GM12874 (cell line): ENCODE data around the gene ZNF544.

ENCODE experiments used
- TF ChIP-seq, protein P1 (sequence below): IDR thresholded peaks from 2 replicates; pipeline ENCODE4 v1.5.1; 2011; ENCODE audit warnings: low read depth, mild to moderate bottlenecking, control low read depth, low read length, moderate library complexity; ENCODE audit not compliant: insufficient read depth

Gene ZNF544

DNA sequence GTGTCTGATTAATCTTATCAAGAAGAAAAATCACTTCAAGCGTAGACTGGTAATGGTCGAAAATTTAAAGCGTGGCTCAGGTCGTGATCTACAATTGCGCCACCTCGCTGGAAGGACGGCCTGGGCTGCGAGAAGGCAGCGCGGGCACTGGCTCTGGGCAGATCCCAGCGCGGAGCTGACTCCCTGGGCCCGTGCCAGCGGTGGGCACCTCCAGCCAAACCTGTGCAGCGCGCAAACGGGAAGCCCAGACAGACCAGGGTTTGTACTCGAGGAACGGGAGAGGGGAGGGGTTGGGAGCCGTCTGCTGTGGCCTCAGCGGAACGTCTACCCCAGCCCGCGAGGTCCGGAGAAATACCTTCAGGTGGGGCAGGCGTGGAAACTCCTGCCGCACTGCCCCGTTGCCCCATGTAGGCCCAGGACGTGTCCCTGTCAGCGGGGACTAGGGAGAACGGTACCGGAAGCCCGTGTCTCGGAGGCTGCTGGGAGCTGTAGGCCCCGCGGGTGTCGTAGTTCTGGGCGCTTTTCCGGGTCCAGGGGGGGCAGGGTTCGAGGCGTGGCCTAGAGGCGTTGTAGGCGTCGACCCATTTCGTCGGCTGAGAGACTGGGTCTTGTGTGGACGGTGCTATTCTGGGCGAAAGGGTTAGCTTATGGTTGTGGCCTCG, 24.8 kb upstream of the ZNF544 start:
- TF ChIP-seq, protein P1, sequence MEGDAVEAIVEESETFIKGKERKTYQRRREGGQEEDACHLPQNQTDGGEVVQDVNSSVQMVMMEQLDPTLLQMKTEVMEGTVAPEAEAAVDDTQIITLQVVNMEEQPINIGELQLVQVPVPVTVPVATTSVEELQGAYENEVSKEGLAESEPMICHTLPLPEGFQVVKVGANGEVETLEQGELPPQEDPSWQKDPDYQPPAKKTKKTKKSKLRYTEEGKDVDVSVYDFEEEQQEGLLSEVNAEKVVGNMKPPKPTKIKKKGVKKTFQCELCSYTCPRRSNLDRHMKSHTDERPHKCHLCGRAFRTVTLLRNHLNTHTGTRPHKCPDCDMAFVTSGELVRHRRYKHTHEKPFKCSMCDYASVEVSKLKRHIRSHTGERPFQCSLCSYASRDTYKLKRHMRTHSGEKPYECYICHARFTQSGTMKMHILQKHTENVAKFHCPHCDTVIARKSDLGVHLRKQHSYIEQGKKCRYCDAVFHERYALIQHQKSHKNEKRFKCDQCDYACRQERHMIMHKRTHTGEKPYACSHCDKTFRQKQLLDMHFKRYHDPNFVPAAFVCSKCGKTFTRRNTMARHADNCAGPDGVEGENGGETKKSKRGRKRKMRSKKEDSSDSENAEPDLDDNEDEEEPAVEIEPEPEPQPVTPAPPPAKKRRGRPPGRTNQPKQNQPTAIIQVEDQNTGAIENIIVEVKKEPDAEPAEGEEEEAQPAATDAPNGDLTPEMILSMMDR, result no peak

DNA sequence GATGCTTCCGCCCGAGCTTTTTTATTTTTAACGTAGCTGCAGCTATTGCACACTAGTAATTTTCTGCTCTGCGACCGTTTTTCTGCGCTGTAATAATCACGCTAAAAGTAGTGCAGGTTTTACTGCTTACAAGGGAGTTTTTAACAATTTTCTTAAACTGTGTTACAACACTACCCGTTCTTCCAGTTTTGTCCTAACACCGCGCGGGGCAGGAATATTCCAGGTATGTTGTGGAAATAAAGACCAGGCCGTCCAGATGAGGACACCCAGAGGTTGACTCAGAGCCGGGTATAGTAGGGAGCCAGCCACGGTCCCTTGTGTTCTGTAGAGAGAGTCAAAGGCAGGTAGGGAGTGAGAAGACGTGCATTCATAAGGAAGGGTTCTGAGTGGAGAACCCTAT, 24.1 kb upstream of the ZNF544 start:
- TF ChIP-seq, protein P1, result no peak

DNA sequence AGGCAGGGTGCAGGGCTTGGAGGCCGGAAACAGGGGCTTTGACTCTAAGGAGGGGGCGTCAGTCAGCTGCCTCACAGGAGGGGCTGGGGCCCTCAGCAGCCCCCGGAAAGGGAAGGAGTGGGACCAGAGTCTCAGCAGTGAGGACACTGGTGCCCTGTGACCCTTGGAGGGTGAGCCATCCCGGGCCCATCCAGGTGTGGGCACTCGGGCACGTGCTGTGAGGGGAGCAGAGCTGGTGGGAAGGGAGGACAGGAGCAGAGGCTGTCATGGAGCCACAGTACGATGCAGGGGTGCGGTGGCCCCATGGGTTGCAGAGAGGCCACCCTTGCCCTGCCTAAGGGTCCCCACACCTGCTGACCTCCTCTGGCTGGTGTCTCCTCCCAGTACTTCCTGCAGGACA, 19.1 kb upstream of the ZNF544 start:
- TF ChIP-seq, protein P1, result no peak

DNA sequence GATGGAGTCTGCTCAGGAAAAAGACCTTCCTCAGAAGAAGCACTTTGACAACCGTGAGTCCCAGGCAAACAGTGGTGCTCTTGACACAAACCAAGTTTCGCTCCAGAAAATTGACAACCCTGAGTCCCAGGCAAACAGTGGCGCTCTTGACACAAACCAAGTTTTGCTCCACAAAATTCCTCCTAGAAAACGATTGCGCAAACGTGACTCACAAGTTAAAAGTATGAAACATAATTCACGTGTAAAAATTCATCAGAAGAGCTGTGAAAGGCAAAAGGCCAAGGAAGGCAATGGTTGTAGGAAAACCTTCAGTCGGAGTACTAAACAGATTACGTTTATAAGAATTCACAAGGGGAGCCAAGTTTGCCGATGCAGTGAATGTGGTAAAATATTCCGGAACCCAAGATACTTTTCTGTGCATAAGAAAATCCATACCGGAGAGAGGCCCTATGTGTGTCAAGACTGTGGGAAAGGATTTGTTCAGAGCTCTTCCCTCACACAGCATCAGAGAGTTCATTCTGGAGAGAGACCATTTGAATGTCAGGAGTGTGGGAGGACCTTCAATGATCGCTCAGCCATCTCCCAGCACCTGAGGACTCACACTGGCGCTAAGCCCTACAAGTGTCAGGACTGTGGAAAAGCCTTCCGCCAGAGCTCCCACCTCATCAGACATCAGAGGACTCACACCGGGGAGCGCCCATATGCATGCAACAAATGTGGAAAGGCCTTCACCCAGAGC, 16.2 kb upstream of the ZNF544 start:
- TF ChIP-seq, protein P1, result no peak

DNA sequence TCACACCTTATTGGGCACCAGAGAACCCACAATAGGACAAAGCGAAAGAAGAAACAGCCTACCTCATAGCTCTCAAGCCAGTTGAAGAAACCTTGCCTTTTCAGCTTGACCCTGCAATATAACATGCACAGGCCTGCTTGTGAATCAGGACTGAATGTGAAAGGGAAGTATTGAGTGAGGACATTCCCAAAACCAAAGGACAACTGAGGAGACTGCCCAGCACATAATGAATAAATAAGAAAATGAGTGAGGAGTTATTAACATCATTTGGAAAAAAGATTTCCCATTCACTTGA, 15.7 kb upstream of the ZNF544 start:
- TF ChIP-seq, protein P1, result no peak

DNA sequence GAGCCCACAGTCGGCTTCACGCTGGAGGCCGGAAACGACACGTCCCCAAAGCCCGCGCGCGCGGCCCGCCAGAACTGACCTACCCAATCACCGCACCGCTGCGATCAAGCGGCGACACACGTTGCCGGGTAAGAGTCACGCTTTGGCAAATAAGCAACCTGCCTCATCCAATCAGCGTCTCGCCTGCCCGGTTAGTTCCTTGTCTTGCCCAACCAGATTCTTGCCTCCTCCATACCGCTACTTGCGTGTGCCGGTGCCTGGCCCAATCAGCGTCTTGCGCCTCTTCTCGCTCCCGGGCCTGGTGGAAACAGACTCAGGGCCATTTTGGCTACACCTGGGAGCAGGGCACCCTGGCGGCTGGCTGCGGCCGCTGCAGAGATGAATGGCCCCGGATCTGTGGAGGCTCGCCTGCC, 11.6 kb upstream of the ZNF544 start:
- TF ChIP-seq, protein P1, result no peak

DNA sequence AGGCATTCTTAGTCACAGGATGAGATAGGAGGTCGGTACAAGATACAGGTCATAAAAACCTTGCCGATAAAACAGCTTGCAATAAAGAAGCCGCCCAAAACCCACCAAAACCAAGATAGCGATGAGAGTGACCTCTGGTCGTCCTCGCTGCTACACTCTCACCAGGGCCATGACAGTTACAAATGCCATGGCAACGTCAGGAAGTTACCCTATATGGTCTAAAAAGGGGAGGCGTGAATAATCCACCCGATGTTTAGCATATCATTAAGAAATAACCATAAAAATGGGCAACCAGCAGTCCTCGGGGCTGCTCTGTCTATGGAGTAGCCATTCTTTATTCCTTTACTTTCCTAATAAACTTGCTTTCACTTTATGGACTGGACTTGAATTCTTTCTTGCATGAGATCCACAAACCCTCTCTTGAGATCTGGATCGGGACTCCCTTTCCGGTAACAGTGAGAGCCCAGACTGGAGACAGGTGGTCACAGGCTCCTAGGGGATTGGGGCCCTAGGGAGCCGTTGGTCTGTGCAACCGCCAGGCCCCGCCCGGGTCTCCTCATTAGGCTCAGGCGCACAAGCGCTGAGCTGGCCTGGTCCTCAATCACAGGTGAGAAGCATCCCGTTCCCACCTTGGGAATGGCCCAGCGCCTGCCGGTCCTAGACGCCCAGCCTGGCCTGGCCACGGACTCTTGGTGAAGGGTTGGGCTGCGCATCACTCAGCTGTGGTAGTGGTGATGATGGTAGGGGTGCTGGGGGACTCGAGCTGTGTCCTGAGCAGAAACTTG, 10.9 kb upstream of the ZNF544 start:
- TF ChIP-seq, protein P1, result no peak
